ENCODE measurements around the gene NBPF20.
"Not testable (repeated sequence)": the region's sequence is repeated elsewhere in the genome, so short reads cannot be mapped to it uniquely, and the experiment has no call there.

The NBPF20 gene, protein sequence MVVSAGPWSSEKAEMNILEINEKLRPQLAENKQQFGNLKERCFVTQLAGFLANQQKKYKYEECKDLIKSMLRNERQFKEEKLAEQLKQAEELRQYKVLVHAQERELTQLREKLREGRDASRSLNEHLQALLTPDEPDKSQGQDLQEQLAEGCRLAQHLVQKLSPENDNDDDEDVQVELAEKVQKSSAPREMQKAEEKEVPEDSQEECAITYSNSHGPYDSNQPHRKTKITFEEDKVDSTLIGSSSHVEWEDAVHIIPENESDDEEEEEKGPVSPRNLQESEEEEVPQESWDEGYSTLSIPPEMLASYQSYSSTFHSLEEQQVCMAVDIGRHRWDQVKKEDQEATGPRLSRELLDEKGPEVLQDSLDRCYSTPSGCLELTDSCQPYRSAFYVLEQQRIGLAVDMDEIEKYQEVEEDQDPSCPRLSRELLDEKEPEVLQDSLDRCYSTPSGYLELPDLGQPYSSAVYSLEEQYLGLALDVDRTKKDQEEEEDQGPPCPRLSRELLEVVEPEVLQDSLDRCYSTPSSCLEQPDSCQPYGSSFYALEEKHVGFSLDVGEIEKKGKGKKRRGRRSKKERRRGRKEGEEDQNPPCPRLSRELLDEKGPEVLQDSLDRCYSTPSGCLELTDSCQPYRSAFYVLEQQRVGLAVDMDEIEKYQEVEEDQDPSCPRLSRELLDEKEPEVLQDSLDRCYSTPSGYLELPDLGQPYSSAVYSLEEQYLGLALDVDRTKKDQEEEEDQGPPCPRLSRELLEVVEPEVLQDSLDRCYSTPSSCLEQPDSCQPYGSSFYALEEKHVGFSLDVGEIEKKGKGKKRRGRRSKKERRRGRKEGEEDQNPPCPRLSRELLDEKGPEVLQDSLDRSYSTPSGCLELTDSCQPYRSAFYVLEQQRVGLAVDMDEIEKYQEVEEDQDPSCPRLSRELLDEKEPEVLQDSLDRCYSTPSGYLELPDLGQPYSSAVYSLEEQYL (N-terminal part only)

DNA sequence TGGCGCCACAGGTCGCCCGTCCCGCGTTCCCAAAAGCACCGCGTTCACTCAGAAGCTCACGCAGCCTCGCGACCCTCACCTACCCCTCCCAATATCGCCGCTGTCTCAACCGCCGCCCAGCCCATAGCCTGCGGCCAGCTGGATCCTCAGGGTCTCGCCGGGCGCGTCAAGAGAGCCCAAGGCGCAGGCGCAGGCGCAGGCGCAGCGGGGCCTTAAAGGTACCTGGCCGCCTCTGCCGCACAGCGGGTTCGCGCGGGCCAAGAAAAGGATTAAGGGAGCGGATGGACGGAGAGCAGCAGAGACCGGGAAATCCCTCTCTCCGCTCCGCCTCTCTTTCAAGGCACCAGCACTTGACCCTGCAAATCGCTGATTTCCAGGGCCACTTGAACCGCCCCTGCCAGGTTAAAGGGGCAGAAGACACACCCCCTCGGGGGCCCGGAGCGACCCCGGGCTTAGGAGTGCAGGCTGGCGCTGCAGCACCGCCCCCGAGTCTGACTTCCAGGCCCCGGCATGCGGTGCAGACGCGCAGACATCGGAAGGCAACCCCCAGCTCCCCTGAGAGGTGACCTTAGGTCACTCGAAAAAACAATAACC is at the start of gene NBPF20:
TSS of gene NBPF20 (minus strand) at position 168 of the 594 bp plus-strand sequence. CDS start 20,331 bp downstream, outside the sequence.
- DNase-seq = peak; percentile 35

DNA sequence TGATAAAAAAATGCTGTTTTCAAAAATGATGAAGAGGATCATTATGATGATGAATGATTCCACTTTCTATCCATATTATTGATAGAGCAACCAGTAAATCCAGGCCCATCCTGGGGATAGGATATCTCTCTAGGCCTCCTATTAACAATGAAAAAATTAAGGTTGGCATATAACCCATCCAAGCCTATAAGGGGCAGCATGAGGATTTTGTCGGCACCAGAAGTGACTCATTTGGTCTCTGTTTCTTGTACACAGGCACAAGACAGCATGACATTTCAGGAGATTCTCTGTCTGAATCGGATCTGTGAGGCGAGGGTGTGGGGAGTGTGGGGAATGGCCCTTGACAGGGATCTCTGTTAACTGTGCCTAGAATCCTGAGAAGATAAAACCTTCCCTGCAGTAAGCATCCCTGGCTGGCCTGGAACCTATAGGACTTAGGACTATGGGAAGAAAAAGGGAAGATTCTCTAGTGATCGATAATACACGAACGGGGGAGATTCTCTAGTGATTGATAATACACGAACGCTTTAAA is 49.5 kb upstream of the NBPF20 start:
- DNase-seq = not testable (repeated sequence)

DNA sequence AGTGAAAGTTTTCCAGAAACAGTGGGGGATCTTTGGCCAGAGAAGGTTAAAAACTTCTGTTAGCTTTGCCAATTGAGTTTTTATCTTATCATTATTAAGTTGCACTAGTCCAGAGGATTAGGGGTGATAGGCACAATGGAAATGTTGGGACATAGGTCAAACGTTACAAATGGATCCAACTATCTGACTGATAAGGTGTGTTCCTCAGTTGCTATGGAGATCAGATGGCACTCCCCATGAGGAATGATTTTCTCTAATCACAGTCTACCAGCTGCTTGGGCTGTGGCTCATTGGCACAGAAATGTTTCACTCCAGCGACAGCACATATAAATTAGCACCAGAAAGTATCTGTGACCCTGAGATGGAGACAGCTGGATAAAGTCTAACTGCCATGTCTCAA is 47.3 kb upstream of the NBPF20 start:
- not testable (repeated sequence) for DNase-seq

DNA sequence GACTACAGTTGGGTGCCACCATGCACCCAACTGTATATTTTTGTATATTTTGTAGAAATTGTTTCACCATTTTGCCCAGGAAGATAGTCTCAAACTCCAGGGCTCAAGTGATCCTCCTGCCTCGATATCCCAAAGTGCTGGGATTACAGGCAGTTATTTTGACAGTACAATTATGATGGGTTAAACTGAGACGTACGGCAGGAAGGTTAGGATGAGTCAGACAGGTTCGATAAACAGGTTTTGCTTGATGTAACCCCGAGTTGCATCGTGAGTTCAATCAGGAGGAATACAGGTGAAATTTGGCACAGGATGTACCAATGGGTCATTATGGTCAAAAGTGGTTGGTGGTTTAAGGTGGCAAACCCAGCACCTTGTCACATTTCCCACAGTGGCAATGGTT is 46.0 kb upstream of the NBPF20 start:
- DNase-seq = not testable (repeated sequence)

DNA sequence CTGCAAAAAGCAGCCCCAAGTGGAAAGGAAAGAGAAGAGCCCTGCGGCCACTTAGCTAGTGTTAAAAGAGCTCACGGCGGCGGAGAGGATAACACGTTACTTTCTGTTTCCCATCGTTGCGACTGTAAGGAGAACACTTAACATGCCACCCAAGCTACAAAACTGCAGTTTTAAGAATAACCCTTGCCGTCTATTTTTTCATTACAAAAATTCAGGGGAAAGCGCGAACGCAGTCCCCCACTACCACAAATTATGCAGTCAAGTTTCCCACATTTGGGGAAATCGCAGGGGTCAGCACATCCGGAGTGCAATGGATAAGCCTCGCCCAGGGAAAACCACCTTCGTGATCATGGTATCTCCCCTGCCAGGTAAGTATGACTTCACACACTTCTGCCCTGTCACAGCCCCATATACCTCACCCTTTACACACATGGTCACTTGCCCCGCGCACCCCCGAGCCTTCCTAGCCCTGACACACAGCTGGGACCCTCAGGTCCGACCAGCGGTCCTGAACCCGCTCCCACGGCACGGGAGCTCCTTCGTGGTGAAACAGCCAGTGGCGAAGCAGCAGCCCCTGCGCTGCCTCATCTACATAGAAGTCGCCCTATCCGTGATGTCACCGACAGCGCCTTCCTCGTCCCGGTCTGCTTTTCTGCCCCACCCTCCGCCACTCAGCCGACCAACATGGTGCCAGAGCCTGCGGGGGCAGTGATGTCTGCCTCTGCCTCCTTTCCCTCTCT is 40.2 kb upstream of the NBPF20 start:
- DNase-seq = not testable (repeated sequence)

DNA sequence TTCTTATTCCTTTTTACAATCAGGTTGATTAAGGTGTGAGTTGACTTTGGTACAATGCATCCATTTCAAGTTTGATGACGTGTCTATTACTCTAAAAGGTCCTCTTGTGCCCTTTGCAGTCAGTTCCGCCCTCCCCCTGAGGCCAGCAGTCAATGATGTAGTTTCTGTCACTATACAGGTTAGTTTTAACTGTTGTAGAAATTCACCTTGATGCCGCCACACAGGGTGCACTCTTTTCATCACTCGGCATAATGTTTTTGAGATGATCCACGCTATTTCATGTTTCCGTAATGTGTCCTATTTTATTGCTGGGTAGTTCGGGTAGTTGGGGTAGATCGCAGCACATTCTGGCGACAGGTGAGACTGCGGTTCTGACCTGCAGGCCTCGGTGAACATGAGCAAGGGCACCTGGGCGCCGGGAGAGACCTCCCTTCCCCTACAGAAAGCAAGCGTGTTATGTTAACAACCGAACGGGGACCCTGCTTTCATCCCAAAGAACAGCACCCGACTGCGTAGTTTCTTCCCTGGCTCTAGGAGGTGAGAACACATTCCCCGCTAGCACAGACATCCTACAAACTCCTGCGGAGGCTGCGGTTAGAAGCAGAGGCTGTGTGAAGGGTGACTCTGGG is 39.4 kb upstream of the NBPF20 start:
- not testable (repeated sequence) for DNase-seq

DNA sequence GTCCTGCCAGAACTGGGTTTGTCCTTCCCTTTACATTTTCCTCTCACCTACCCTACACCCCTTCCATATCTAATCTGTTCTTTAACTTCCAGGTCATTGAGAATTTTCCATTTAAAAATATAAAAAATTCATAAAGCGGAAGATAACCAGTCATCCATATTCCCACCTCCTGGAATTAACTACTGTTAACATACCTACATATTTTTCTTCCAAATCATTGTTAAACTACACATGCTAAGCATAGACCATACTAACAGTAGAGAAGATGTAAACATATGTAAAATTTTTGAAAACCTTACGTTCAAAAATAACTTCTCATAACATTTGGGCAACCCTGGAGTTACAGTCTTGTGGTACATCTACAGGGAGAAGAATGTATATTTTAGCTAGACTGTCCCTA is 38.6 kb upstream of the NBPF20 start:
- not testable (repeated sequence) for DNase-seq

DNA sequence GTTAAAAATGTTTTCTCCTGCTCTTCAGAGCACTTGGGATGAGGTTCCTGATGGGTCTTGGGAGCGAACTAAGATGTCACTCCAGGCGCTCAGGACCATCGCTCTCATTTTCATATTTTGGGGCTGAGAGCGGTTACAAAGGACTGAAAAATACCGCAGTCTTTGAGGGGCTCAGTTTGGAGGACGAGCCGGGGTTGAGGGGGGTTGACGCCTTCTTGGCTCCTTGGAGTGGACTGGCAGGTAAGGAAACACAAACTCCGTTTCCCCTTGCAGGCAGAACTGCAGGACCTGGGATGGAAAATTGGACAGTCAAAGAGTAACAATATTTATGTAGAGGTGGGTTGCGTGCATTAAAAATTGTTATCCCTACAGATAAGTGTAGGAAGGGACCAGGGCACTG is 35.3 kb upstream of the NBPF20 start:
- not testable (repeated sequence) for DNase-seq

GRCh38 chr1:145460048-145460447 is 34.6 kb upstream of the NBPF20 start:
- DNase-seq = not testable (repeated sequence)

GRCh38 chr1:145459591-145459990 is 34.2 kb upstream of the NBPF20 start:
- not testable (repeated sequence) for DNase-seq

GRCh38 chr1:145459063-145459462 is 33.7 kb upstream of the NBPF20 start:
- not testable (repeated sequence) for DNase-seq

DNA sequence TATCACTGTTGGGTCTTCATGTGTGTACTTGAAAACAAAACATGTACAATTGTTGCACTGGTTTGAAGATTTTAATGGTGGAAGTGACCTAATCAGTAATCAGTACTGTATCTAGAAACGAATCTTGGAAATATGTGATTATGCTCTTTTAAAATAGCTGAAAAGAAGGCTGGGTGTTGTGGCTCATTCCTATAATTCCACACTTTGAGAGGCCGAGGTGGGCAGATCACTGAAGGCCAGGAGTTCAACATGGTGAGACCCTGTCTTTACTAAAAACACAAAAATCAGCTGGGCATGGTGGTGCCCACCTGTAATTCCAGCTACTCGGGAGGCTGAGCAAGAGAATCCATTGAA is 29.4 kb upstream of the NBPF20 start:
- not testable (repeated sequence) for DNase-seq

DNA sequence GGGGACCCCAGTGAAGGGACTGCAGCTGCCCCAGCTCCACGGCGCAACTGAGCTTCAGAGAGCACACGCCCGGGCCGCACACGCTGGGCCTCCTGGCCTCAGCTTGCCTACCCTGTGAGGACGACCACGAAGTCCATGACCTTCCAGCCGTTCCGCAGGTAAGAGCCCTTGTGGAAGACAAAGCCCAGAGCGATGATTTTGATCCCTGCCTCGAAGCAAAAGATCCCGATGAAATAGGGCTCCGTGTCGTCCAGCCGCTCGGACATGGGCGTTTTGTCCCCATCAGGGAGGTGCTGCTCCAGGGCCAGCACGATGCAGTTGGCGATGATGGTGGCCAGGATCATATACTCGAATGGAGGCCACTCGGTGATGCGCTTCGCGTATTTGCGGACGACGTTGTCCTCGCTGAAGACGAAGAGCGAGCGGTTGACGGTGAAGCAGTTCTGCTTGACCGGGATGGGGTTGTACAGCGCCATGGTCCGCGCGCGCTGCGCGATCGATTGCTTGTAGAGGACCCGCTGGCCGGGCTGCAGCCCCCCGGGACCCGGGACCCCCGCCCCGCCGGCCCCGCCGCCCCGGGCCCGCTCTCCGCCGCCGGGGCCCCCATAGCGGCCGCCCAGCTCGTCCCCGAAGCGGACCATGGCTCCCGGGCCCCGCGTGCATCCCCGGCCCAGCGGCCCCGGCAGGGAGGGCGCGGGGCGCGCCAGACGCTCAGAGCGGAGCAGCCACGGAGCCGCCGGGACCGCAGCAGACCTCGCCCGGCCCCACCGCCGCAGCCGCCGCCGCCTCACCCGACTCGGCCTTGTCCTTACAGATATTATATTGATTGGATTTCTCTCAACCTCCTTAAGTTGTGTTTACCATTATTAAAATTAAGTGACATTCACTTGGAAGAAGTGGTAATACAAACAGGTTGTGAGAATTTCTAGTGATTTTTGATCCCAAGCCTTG is 28.7 kb upstream of the NBPF20 start:
- DNase-seq = not testable (repeated sequence)

GRCh38 chr1:145452506-145452905 is 27.1 kb upstream of the NBPF20 start:
- DNase-seq = not testable (repeated sequence)

DNA sequence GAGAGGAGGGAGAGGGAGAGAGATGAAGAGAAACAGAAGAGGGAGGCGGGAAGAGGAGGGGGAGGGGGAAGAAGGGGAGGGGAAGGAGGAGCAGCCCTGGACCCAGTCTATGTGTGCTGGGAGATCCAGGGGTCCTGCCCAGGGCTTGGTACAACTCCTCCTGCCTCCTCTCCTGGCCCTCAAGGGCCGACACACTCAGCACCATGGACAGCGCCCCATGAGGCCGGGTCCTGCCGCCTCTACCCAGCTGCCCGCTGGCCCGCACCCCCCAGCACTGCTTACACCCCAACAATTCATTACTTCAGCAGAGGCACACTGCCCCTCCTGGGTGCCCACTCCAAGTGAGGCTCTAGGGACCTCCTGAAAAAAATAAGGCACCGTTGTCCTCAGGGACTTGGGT is 26.5 kb upstream of the NBPF20 start:
- DNase-seq = not testable (repeated sequence)

- DNase-seq = not testable (repeated sequence)
Observed at GRCh38 chr1:145445219-145445618, 19.8 kb upstream of the NBPF20 start.

DNA sequence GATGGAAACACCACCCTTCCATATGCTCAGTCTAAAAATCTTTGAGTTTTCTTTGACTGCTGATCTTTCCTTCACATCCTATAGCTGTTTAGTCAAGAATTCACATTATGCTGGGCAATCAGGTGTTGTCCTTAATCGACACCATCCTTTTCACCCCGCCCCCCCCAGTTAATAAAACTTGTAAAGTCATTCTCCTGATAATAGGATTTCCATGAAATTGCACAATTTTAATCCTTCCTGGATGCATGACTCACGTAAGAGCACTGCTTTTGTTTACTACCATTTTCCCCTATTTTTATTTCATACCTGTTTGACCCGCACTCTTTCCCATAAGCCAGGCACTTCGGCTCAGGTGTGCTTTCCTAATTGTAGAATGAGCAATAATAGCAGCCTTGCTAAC is 16.9 kb upstream of the NBPF20 start:
- not testable (repeated sequence) for DNase-seq

DNA sequence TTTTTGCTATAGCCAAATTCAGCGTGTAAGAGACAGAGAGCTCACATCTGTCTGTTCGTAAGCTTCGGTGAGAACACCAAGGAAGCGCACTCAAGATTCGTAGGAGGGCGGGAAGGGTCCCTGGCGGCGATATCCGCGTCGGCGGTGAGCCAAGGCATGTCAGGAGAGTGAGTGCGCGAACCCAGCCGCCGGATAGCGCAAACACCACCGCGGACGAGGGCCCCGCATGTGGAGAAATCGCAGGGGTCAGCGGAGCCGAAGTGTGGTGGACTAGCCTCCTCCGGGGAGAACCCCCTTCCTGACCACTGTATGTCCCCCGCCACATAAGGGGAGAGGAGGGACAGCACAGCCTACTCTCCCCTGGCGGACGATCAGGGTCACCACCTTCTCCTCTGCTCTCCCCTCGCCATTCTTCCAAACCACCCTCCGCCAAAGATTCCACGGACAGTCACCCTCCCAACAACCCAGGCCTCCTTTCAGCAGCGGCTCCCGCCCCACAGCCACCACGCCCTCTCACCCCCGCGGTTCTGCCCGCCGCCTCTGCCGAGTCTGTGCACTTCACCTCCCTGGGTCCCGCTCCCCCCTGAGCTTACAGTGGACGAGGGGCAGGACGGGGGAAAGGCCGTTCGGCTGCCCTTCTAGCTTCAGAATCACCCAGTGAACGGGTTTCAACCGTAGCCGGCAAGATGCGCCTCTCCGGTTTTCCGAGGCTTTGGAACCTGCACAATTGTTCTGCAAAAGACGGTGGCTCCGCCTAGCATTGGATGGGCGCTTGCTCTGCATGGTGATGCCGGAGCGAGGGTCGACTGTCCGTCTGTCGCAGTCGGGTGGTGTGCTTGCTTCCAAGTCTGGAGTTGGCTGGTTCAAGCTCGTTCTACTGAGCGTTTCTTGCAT is 6.2 kb upstream of the NBPF20 start:
- not testable (repeated sequence) for DNase-seq

DNA sequence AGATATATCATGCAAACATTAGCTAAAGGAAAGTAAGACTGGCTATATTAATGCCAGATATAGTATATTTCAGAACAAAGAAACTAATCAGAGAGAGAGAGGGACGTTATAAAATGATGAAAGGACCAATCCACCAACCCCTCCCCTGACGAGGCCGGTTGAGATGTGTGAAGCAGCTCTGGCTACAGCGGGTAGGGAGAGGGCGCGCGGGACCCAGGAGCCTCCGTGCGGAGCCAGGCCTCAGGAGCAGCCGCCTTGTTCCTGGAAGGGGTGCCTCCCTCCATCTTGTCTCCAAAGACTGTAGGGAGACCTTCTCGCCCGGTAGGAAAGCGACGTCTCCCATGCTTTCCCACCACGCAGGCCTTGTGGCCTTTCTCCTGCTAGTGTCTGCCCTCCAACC is 5.4 kb upstream of the NBPF20 start:
- not testable (repeated sequence) for DNase-seq

All from NCI-H1048 (cell line).